ENCODE data around the gene PRR16.

The PRR16 gene

GRCh38 chr5:120576588-120576987, 112.5 kb downstream of the PRR16 start:
- DNase-seq (ENCODE audit: low read depth) = no peak

- no peak for DNase-seq (ENCODE audit: low read depth)
Observed at GRCh38 chr5:120582635-120583034, 118.5 kb downstream of the PRR16 start.

- no peak for DNase-seq (ENCODE audit: low read depth)
Observed at GRCh38 chr5:120586646-120587045, 122.5 kb downstream of the PRR16 start.

- DNase-seq (ENCODE audit: low read depth) = no peak
Observed at GRCh38 chr5:120591911-120592310, 127.8 kb downstream of the PRR16 start.

- peak; percentile 41 for DNase-seq (ENCODE audit: low read depth)
Observed at GRCh38 chr5:120599576-120599975, 135.5 kb downstream of the PRR16 start.

GRCh38 chr5:120600639-120601038, 136.5 kb downstream of the PRR16 start:
- DNase-seq (ENCODE audit: low read depth) = no peak

- no peak for DNase-seq (ENCODE audit: low read depth)
Observed at GRCh38 chr5:120602033-120602432, 137.9 kb downstream of the PRR16 start.

- peak; percentile 97 for DNase-seq (ENCODE audit: low read depth)
Observed at GRCh38 chr5:120604884-120605283, 140.8 kb downstream of the PRR16 start.

GRCh38 chr5:120605325-120606079, 141.4 kb downstream of the PRR16 start:
- DNase-seq (ENCODE audit: low read depth) = no peak

- DNase-seq (ENCODE audit: low read depth) = no peak
Observed at GRCh38 chr5:120609570-120609969, 145.5 kb downstream of the PRR16 start.

- no peak for DNase-seq (ENCODE audit: low read depth)
Observed at GRCh38 chr5:120610145-120610544, 146.0 kb downstream of the PRR16 start.

- no peak for DNase-seq (ENCODE audit: low read depth)
Observed at GRCh38 chr5:120613729-120614128, 149.6 kb downstream of the PRR16 start.

GRCh38 chr5:120614531-120615180, 150.6 kb downstream of the PRR16 start:
- peak; percentile 55 for DNase-seq (ENCODE audit: low read depth)

- peak; percentile 83 for DNase-seq (ENCODE audit: low read depth)
Observed at GRCh38 chr5:120615967-120616645, 152.0 kb downstream of the PRR16 start.

GRCh38 chr5:120621339-120621738, 157.2 kb downstream of the PRR16 start:
- DNase-seq (ENCODE audit: low read depth) = no peak

GRCh38 chr5:120624021-120624563, 160.0 kb downstream of the PRR16 start:
- DNase-seq (ENCODE audit: low read depth) = no peak

GRCh38 chr5:120628156-120628555, 164.1 kb downstream of the PRR16 start:
- DNase-seq (ENCODE audit: low read depth) = no peak

GRCh38 chr5:120630550-120630949, 166.4 kb downstream of the PRR16 start:
- no peak for DNase-seq (ENCODE audit: low read depth)

GRCh38 chr5:120631611-120632010, 167.5 kb downstream of the PRR16 start:
- no peak for DNase-seq (ENCODE audit: low read depth)

- DNase-seq (ENCODE audit: low read depth) = no peak
Observed at GRCh38 chr5:120632430-120632829, 168.3 kb downstream of the PRR16 start.

GRCh38 chr5:120638449-120638848, 174.3 kb downstream of the PRR16 start:
- no peak for DNase-seq (ENCODE audit: low read depth)

- no peak for DNase-seq (ENCODE audit: low read depth)
Observed at GRCh38 chr5:120640778-120641177, 176.7 kb downstream of the PRR16 start.

- no peak for DNase-seq (ENCODE audit: low read depth)
Observed at GRCh38 chr5:120644516-120644915, 180.4 kb downstream of the PRR16 start.
